Trophoblast cell (in vitro differentiated cells and primary cell): ENCODE results near the gene INO80.

Source experiments
- DNase-seq, 2 donors: peaks; one replicate each; pipeline ENCODE4 v3.0.0-alpha.2; 2016
- H2AFZ ChIP-seq: 2 replicates; pipeline ENCODE4 v1.6.1; 2013; ENCODE audit warnings: low read length, moderate library complexity, mild to moderate bottlenecking; ENCODE audit not compliant: insufficient read depth, poor library complexity
- H2AK5ac ChIP-seq: 2 replicates; pipeline ENCODE4 v1.6.1; 2013; ENCODE audit warnings: mild to moderate bottlenecking, low read length
- H2BK120ac ChIP-seq: 2 replicates; pipeline ENCODE4 v1.6.1; 2013; ENCODE audit warnings: low read length, mild to moderate bottlenecking, moderate library complexity; ENCODE audit not compliant: insufficient read depth, poor library complexity
- H2BK12ac ChIP-seq: 2 replicates; pipeline ENCODE4 v1.6.1; 2013; ENCODE audit warnings: mild to moderate bottlenecking, low read length, moderate library complexity
- H2BK5ac ChIP-seq: 2 replicates; pipeline ENCODE4 v1.6.1; 2013; ENCODE audit warnings: low read length, low read depth, moderate library complexity, mild to moderate bottlenecking; ENCODE audit not compliant: poor library complexity
- H3K14ac ChIP-seq: 2 replicates; pipeline ENCODE4 v1.6.1; 2013; ENCODE audit warnings: mild to moderate bottlenecking, low read length
- H3K18ac ChIP-seq: 2 replicates; pipeline ENCODE4 v1.6.1; 2013; ENCODE audit warnings: mild to moderate bottlenecking, low read length
- H3K23ac ChIP-seq: 2 replicates; pipeline ENCODE4 v1.6.1; 2013; ENCODE audit warnings: low read length
- H3K27ac ChIP-seq: 2 replicates; pipeline ENCODE4 v1.5.1; 2013; ENCODE audit warnings: low read depth, mild to moderate bottlenecking, inconsistent platforms, low read length, moderate library complexity
- H3K27me3 ChIP-seq: 2 replicates; pipeline ENCODE4 v1.6.1; 2013; ENCODE audit warnings: inconsistent platforms, mild to moderate bottlenecking, low read length, moderate library complexity; ENCODE audit not compliant: insufficient read depth
- H3K36me3 ChIP-seq, 2 experiments: 1 replicate in 1 of 2; 2 replicates in 1 of 2; pipeline ENCODE4 v1.6.1; 2013; ENCODE audit warnings: low read length in 2 of 2, mild to moderate bottlenecking in 2 of 2, moderate library complexity in 1 of 2; ENCODE audit not compliant: insufficient read depth in 2 of 2, control insufficient read depth in 1 of 2
- H3K4ac ChIP-seq: 2 replicates; pipeline ENCODE4 v1.6.1; 2013; ENCODE audit warnings: low read depth, mild to moderate bottlenecking, low read length, moderate library complexity
- H3K4me1 ChIP-seq, 2 experiments: 1 replicate in 1 of 2; 2 replicates in 1 of 2; pipeline ENCODE4 v1.6.1; 2013; ENCODE audit warnings: low read length in 2 of 2, mild to moderate bottlenecking in 2 of 2, moderate library complexity in 1 of 2; ENCODE audit not compliant: insufficient read depth in 2 of 2, control insufficient read depth in 1 of 2
- H3K4me2 ChIP-seq: 2 replicates; pipeline ENCODE4 v1.6.1; 2013; ENCODE audit warnings: inconsistent platforms, mild to moderate bottlenecking, low read length, moderate library complexity
- H3K4me3 ChIP-seq: 2 replicates; pipeline ENCODE4 v1.5.1; 2013; ENCODE audit warnings: mild to moderate bottlenecking, low read depth, low read length, inconsistent platforms
- H3K79me1 ChIP-seq: one replicate; pipeline ENCODE4 v1.6.1; 2013; ENCODE audit warnings: low read length
- H3K79me2 ChIP-seq: 2 replicates; pipeline ENCODE4 v1.6.1; 2013; ENCODE audit warnings: low read length, mild to moderate bottlenecking; ENCODE audit not compliant: control insufficient read depth, insufficient read depth, poor library complexity
- H3K9ac ChIP-seq: 2 replicates; pipeline ENCODE4 v1.6.1; 2013; ENCODE audit warnings: mild to moderate bottlenecking, low read length
- H3K9me3 ChIP-seq: 2 replicates; pipeline ENCODE4 v1.6.1; 2013; ENCODE audit warnings: low read depth, mild to moderate bottlenecking, control low read depth, inconsistent platforms, low read length; ENCODE audit not compliant: insufficient read depth
- H4K12ac ChIP-seq: 2 replicates; pipeline ENCODE4 v1.6.1; 2013; ENCODE audit warnings: low read depth, mild to moderate bottlenecking, low read length, moderate library complexity
- H4K8ac ChIP-seq: 2 replicates; pipeline ENCODE4 v1.6.1; 2013; ENCODE audit warnings: low read depth, mild to moderate bottlenecking, low read length, moderate library complexity
- H4K91ac ChIP-seq: one replicate; pipeline ENCODE4 v1.6.1; 2013; ENCODE audit warnings: low read depth, mild to moderate bottlenecking, low read length, moderate library complexity
- WGBS: extraction: QIAGEN DNeasy Blood & Tissue Kit; methylation state at CpG from one replicate; pipeline ENCODE4 v1.1.7; 2013; ENCODE audit warnings: missing lambda C conversion rate; ENCODE audit not compliant: insufficient read length, insufficient coverage; ENCODE audit errors: extremely low coverage; 5-methylcytosine and 5-hydroxymethylcytosine counted together

Gene INO80

DNA sequence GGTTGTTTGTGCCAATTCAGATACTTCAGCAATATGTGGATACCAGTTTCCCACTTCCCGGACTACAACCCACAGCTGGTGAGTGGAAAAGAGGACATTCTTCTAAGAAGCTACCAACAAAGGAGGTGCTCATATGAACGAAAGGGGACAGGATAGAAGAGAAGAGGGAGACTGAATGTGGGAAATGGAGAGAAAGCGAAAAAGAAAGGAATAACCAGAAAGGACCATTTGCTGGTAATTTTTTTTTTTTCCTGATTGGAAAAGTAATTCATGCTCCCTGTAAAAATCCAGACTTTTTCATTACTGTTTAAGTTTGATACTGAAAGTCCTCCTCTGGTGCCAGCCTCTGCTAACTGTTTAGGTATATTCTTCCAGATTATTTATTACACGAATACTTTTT, 164.3 kb downstream of the INO80 start:
- peaks cover 5 to 12% of the 10 kb centered on the region in 2 experiments for H3K4me1 ChIP-seq
- no peak overlapping the region for H2BK120ac ChIP-seq
- no peak overlapping the region for H3K14ac ChIP-seq
- H3K4me2 ChIP-seq = no peak overlapping the region
- no peak overlapping the region for H2BK12ac ChIP-seq
- H3K79me2 ChIP-seq = peaks cover 7% of the 10 kb centered on the region
- H2BK5ac ChIP-seq = no peak overlapping the region
- no peaks in the 10 kb centered on the region for H3K9me3 ChIP-seq
- H4K8ac ChIP-seq = no peak overlapping the region
- no peak overlapping the region for H4K91ac ChIP-seq
- no peak overlapping the region for H3K27ac ChIP-seq
- H2AK5ac ChIP-seq = no peak overlapping the region
- H3K9ac ChIP-seq = no peak overlapping the region
- H3K36me3 ChIP-seq = no peaks in the 10 kb centered on the region
- peaks cover 8% of the 10 kb centered on the region for H3K79me1 ChIP-seq
- no peak overlapping the region for H3K4me3 ChIP-seq
- H3K18ac ChIP-seq = no peak overlapping the region
- no peak for DNase-seq
- H2AFZ ChIP-seq = no peak overlapping the region
- no CpG with 5 or more reads among the region's 4 CpGs for WGBS
- no peak overlapping the region for H4K12ac ChIP-seq
- H3K23ac ChIP-seq = no peak overlapping the region
- H3K27me3 ChIP-seq = no peaks in the 10 kb centered on the region
- H3K4ac ChIP-seq = no peak overlapping the region

DNA sequence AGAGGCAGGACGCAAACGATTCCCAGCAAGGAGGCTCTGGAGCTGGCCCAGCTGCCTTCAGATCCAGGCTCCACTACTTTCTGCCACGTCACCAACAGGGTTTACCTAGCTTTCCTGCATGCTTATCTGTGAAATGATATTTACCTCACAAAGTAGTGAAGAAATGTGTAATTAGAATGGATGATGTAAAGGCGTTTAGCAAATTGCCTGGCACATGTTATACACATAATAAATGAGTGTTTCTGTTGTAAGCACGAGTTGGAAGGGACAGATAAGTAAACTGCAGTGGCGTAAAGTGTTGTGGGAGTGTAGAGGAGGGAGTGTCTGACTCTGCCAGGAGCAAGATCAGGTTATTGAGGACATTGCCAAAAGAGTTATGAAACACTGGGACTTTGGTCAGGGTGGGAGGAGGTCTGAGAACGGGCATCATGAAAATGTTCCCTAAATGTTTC, 166.3 kb downstream of the INO80 start:
- Histone ChIP-seq H3K4me2 (no peak overlapping the region), H3K79me1 (peaks cover 8% of the 10 kb centered on the region), H3K23ac (no peak overlapping the region), H2AFZ (no peak overlapping the region), H3K36me3 (no peaks in the 10 kb centered on the region), H3K27ac (no peak overlapping the region), H2BK12ac (no peak overlapping the region), H3K9ac (no peak overlapping the region), H3K4me1 (peaks cover 5 to 12% of the 10 kb centered on the region in 2 experiments), H3K4ac (no peak overlapping the region), H3K9me3 (no peaks in the 10 kb centered on the region), H2BK120ac (no peak overlapping the region), H4K12ac (no peak overlapping the region), H4K8ac (no peak overlapping the region), H3K18ac (no peak overlapping the region), H3K14ac (no peak overlapping the region), H4K91ac (no peak overlapping the region), H2AK5ac (no peak overlapping the region), H3K79me2 (peaks cover 7% of the 10 kb centered on the region), H3K27me3 (no peaks in the 10 kb centered on the region), H3K4me3 (no peak overlapping the region), H2BK5ac (no peak overlapping the region)
- no peak for DNase-seq
- WGBS = no CpG with 5 or more reads among the region's 7 CpGs

DNA sequence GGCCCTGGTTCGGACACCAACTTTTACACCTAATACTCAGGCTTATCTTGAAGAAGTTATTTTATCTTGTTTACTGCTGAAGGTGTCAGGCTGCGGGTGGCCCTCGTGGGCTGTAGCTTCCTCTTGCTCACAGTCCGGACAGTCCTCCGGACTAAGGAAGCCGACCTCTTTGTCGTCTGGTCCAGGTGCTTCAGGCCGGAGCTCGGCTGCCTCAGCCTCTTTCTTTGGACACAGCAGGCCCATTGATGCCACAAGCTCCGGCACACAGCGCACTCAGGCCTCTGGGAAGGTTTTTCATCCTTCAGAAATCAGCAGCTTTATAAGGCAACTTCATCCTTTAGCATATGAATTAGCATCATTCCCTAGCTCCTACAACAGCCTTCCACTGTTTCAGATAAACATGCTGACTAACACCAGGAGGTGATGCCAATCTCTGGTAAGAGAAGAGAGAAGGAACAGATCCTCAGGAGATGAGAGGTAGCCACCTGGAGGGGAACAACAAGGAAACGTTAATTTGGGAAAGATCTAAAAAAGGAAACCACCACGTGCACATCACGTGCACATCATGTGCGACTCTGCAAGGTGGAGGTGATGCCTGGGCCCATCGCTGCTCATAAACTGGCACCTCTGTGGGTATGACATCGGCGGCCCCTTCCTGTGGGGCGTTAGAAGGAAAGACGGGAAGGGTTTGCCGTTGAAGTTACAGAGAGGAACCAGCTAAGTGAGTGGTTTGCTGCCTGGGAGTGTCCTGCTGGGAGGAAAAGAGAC, 167.2 kb downstream of the INO80 start:
- Histone ChIP-seq H4K12ac (no peak overlapping the region), H3K4me3 (no peak overlapping the region), H3K4ac (no peak overlapping the region), H3K9me3 (no peaks in the 10 kb centered on the region), H3K27me3 (no peaks in the 10 kb centered on the region), H3K27ac (no peak overlapping the region), H3K79me1 (peaks cover 8% of the 10 kb centered on the region), H3K9ac (no peak overlapping the region), H4K8ac (no peak overlapping the region), H3K14ac (no peak overlapping the region), H2BK120ac (no peak overlapping the region), H3K36me3 (no peaks in the 10 kb centered on the region), H4K91ac (no peak overlapping the region), H3K4me1 (peaks cover 5 to 12% of the 10 kb centered on the region in 2 experiments), H3K23ac (no peak overlapping the region), H3K4me2 (no peak overlapping the region), H2AK5ac (no peak overlapping the region), H2BK5ac (no peak overlapping the region), H2BK12ac (no peak overlapping the region), H2AFZ (no peak overlapping the region), H3K18ac (no peak overlapping the region), H3K79me2 (peaks cover 7% of the 10 kb centered on the region)
- DNase-seq = no peak
- WGBS = no CpG with 5 or more reads among the region's 21 CpGs

DNA sequence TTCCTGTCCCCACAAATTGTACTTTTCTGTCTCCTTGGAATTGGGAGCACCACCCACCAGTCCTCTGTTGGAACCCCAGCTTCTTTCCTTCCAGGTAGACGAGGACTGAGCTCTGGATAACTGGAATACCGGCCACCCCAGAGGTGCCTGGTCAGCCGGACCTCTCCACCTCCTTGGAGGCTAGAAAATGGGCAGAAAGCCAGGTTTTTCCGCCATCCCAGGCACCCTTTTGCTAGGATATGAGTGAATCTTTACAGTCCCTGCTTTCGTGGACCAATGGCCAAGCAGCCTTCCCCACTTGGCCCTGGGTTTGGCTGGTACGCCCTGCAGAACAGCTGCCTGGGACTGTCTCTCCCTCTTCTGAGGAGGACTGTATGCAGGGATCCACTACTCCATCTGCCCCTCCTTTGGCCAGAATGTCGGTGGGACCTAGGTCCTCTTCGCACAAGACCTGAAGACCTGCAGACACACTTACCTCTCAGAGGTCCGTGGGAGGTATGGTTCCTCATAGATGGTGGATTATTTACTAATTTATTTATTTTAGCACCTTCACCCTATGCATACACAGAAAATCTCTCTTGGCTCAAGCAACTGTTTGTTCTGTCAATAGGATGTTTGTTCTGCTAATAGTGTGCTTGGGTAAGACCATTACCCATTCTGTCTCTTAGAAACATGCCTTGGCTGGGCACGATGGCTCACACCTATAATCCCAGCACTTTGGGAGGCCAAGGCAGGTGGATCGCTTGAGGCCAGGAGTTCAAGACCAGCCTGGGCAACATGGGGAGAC, 171.4 kb downstream of the INO80 start:
- peaks cover 3% of the 10 kb centered on the region for H3K79me2 ChIP-seq
- no peak overlapping the region for H2BK12ac ChIP-seq
- no peak overlapping the region for H3K27ac ChIP-seq
- no peak overlapping the region for H2BK5ac ChIP-seq
- H3K9me3 ChIP-seq = no peaks in the 10 kb centered on the region
- no CpG with 5 or more reads among the region's 11 CpGs for WGBS
- no peak overlapping the region for H3K4ac ChIP-seq
- H3K36me3 ChIP-seq = no peaks in the 10 kb centered on the region
- H3K14ac ChIP-seq = no peak overlapping the region
- H3K79me1 ChIP-seq = peaks cover 5% of the 10 kb centered on the region
- H3K23ac ChIP-seq = no peak overlapping the region
- H2BK120ac ChIP-seq = no peak overlapping the region
- DNase-seq = no peak
- H2AFZ ChIP-seq = no peak overlapping the region
- H3K9ac ChIP-seq = no peak overlapping the region
- no peak overlapping the region for H4K91ac ChIP-seq
- no peak overlapping the region for H3K18ac ChIP-seq
- peaks cover 3 to 7% of the 10 kb centered on the region in 2 experiments for H3K4me1 ChIP-seq
- no peak overlapping the region for H4K8ac ChIP-seq
- no peak overlapping the region for H2AK5ac ChIP-seq
- no peak overlapping the region for H3K4me2 ChIP-seq
- H3K27me3 ChIP-seq = peaks cover 4% of the 10 kb centered on the region
- no peak overlapping the region for H4K12ac ChIP-seq
- H3K4me3 ChIP-seq = no peak overlapping the region
